Stomach (tissue), 4 donors: Measurements from ENCODE around the gene CHRM5.

ENCODE experiments used
- CTCF ChIP-seq, 7 experiments: fragments of 450-650 bp in 4 of 7; fragments of 200-600 bp in 3 of 7; sonication (generic) in 3 of 7; IDR thresholded peaks; one replicate each; pipeline ENCODE4 v1.5.1; 2016 to 2019; ENCODE audit warnings: antibody characterized with exemption in 7 of 7, control low read depth in 2 of 7, mild to moderate bottlenecking in 1 of 7
- POLR2AphosphoS5 ChIP-seq, 3 donors: sonication (generic); formaldehyde crosslinking; IDR thresholded peaks; one replicate each; pipeline ENCODE4 v1.6.1; 2016; ENCODE audit warnings: antibody characterized with exemption in 3 of 3

GRCh38 chr15:33946152-33946551, 22.1 kb upstream of the CHRM5 start:
- no peak for TF ChIP-seq POLR2AphosphoS5 (IDR thresholded peaks at IDR 0.05)
- no peak for TF ChIP-seq CTCF (IDR thresholded peaks at IDR 0.05)
